ENCODE measurements around the gene EBPL. TPM values are rescaled to one million over a fixed set of nuclear protein-coding genes. Genes with fewer than 3 reads are reported as not detected.

Gene EBPL
- total RNA-seq, 1 experiment from 2014 or later, result 60.9 TPM

DNA sequence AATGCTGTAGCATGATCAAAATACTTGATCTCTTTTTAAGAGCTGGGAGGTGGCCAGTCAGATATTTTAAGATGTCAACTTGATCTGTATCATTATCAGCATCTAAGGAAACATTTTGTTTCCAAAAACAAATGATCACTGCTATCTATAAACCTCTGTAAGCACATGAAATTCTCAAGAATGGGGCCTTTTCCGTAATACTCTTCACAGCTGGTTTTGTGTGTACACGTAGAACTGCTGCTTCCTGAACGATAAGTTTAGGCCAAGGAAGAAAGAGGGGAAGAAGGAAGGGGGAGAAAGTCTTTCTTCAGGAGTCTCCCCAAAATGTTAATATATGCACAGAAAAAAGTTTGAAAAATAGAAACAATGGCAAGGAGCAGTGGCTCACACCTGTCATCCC, 37.3 kb downstream of the EBPL start:
- ChIA-PET POLR2A (no interaction called here), CTCF (no interaction called here)
- no peaks in the 10 kb centered on the region for H3K4me1 ChIP-seq (ENCODE audit: control insufficient read depth, insufficient read depth, low read length)
- in situ Hi-C loops (cut with HindIII; ENCODE audit: low pct_unique_long_range_greater_than_20kb, low sequenced_read_pairs), result no loop called here
- H3K36me3 ChIP-seq (ENCODE audit: control insufficient read depth, insufficient read depth, low read length), result peaks cover 2% of the 10 kb centered on the region; the same call in 1 of the 2 replicates
- DNase-seq (ENCODE audit: low read depth, low spot score), result no peak
- no peak for ATAC-seq
- no peak overlapping the region for H3K27ac ChIP-seq (ENCODE audit: low read length)
- TF ChIP-seq, protein P1, sequence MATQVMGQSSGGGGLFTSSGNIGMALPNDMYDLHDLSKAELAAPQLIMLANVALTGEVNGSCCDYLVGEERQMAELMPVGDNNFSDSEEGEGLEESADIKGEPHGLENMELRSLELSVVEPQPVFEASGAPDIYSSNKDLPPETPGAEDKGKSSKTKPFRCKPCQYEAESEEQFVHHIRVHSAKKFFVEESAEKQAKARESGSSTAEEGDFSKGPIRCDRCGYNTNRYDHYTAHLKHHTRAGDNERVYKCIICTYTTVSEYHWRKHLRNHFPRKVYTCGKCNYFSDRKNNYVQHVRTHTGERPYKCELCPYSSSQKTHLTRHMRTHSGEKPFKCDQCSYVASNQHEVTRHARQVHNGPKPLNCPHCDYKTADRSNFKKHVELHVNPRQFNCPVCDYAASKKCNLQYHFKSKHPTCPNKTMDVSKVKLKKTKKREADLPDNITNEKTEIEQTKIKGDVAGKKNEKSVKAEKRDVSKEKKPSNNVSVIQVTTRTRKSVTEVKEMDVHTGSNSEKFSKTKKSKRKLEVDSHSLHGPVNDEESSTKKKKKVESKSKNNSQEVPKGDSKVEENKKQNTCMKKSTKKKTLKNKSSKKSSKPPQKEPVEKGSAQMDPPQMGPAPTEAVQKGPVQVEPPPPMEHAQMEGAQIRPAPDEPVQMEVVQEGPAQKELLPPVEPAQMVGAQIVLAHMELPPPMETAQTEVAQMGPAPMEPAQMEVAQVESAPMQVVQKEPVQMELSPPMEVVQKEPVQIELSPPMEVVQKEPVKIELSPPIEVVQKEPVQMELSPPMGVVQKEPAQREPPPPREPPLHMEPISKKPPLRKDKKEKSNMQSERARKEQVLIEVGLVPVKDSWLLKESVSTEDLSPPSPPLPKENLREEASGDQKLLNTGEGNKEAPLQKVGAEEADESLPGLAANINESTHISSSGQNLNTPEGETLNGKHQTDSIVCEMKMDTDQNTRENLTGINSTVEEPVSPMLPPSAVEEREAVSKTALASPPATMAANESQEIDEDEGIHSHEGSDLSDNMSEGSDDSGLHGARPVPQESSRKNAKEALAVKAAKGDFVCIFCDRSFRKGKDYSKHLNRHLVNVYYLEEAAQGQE (IDR thresholded peaks at IDR 0.05; ENCODE audit: insufficient read depth in 1 of 2, low read depth in 2 of 2, low read length in 1 of 2), result no peak
- TF ChIP-seq, protein P2, sequence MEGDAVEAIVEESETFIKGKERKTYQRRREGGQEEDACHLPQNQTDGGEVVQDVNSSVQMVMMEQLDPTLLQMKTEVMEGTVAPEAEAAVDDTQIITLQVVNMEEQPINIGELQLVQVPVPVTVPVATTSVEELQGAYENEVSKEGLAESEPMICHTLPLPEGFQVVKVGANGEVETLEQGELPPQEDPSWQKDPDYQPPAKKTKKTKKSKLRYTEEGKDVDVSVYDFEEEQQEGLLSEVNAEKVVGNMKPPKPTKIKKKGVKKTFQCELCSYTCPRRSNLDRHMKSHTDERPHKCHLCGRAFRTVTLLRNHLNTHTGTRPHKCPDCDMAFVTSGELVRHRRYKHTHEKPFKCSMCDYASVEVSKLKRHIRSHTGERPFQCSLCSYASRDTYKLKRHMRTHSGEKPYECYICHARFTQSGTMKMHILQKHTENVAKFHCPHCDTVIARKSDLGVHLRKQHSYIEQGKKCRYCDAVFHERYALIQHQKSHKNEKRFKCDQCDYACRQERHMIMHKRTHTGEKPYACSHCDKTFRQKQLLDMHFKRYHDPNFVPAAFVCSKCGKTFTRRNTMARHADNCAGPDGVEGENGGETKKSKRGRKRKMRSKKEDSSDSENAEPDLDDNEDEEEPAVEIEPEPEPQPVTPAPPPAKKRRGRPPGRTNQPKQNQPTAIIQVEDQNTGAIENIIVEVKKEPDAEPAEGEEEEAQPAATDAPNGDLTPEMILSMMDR (IDR thresholded peaks at IDR 0.05), result no peak
- TF ChIP-seq SIN3A (IDR thresholded peaks at IDR 0.05; ENCODE audit: borderline replicate concordance, insufficient read depth, low read depth, low read length), result no peak
- no peak for TF ChIP-seq POLR2AphosphoS5 (IDR thresholded peaks at IDR 0.05; ENCODE audit: low read depth, low read length)
- TF ChIP-seq TCF7L2 (IDR thresholded peaks at IDR 0.05; ENCODE audit: low read depth, low read length), result no peak
- no TSS peak for BruUV-seq (replicated peaks)
- no peak overlapping the region for H3K4me3 ChIP-seq (ENCODE audit: low read depth in 2 of 2, low read length in 2 of 2)
- H3K9me3 ChIP-seq (ENCODE audit: control insufficient read depth, insufficient read depth, low read depth, low read length), result no peaks in the 10 kb centered on the region
- intact Hi-C loops (cut with micrococcal nuclease; ENCODE audit: unreplicated experiment), result no loop called here
- no peaks in the 10 kb centered on the region for H3K27me3 ChIP-seq (ENCODE audit: control insufficient read depth, insufficient read depth, low read length)

DNA sequence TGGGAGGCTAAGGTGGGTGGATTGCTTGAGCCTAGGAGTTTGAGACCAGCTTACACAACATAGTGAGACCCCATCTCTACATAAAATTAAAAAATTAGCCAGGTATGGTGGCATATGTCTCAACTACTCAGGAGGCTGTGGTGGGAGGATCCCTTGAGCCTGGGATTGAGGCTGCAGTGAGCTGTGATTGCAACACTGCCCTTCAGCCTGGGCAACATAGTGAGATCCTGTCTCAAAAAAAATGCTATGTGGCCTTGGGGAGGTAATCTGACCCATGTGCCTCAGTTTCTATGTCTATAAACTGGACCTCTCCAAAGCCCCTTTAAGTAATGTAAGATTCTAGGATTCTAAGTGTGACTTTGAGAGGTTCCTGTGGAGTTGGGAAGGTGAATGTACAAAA, 37.8 kb downstream of the EBPL start:
- H3K27me3 ChIP-seq (ENCODE audit: control insufficient read depth, insufficient read depth, low read length), result no peaks in the 10 kb centered on the region
- ChIA-PET CTCF (no interaction called here), POLR2A (no interaction called here)
- no peak for DNase-seq (ENCODE audit: low read depth, low spot score)
- in situ Hi-C loops (cut with HindIII; ENCODE audit: low pct_unique_long_range_greater_than_20kb, low sequenced_read_pairs) (no loop called here), intact Hi-C loops (cut with micrococcal nuclease; ENCODE audit: unreplicated experiment) (no loop called here)
- peaks cover 2% of the 10 kb centered on the region; the same call in 1 of the 2 replicates for H3K36me3 ChIP-seq (ENCODE audit: control insufficient read depth, insufficient read depth, low read length)
- H3K4me3 ChIP-seq (ENCODE audit: low read depth in 2 of 2, low read length in 2 of 2), result no peak overlapping the region
- no peak overlapping the region for H3K27ac ChIP-seq (ENCODE audit: low read length)
- no peaks in the 10 kb centered on the region for H3K4me1 ChIP-seq (ENCODE audit: control insufficient read depth, insufficient read depth, low read length)
- TF ChIP-seq POLR2AphosphoS5 (IDR thresholded peaks at IDR 0.05; ENCODE audit: low read depth, low read length), result no peak
- TF ChIP-seq SIN3A (IDR thresholded peaks at IDR 0.05; ENCODE audit: borderline replicate concordance, insufficient read depth, low read depth, low read length), result no peak
- TF ChIP-seq, protein P1 (IDR thresholded peaks at IDR 0.05; ENCODE audit: insufficient read depth in 1 of 2, low read depth in 2 of 2, low read length in 1 of 2), result no peak
- no peak for TF ChIP-seq TCF7L2 (IDR thresholded peaks at IDR 0.05; ENCODE audit: low read depth, low read length)
- BruUV-seq (replicated peaks), result no TSS peak
- no peaks in the 10 kb centered on the region for H3K9me3 ChIP-seq (ENCODE audit: control insufficient read depth, insufficient read depth, low read depth, low read length)
- ATAC-seq, result no peak
